CD4-positive, alpha-beta T cell (primary cell): ENCODE results near the gene MTSS2. TPM values are rescaled to one million over a fixed set of nuclear protein-coding genes. Genes with fewer than 3 reads are reported as not detected.

ENCODE experiments used
- ATAC-seq: fragments of 200-7000 bp; cut with Tn5 transposase; one replicate; pipeline ENCODE4 v1.10.0; 2022; ENCODE audit warnings: mild to moderate bottlenecking; ENCODE audit not compliant: poor library complexity
- CTCF ChIA-PET: fragments of 350-600 bp; sonication (Branson Sonifier 250); formaldehyde crosslinking; loops from one replicate; lab custom pipeline; 2021; ENCODE audit warnings: antibody characterized with exemption, inconsistent platforms; lab: Charles Lee
- POLR2A ChIA-PET: fragments of 350-600 bp; sonication (Branson Sonifier 250); formaldehyde crosslinking; loops from one replicate; lab custom pipeline; 2021; ENCODE audit warnings: antibody characterized with exemption, inconsistent platforms; lab: Charles Lee
- DNase-seq, 14 experiments: peaks; one replicate each; pipeline ENCODE4 v3.0.0-alpha.2; 2013 to 2020; ENCODE audit warnings: mixed read lengths in 2 of 14
- H3K27ac ChIP-seq, 2 donors: one replicate each; pipeline versions ENCODE4 v1.5.1 to v1.7.0; 2013; ENCODE audit warnings: low read length in 2 of 2, low read depth in 1 of 2, mild to moderate bottlenecking in 1 of 2
- H3K27me3 ChIP-seq, 2 experiments: 1 replicate in 1 of 2; 2 replicates in 1 of 2; pipeline versions ENCODE4 v1.6.1 to v1.7.0; 2013; ENCODE audit warnings: low read length in 2 of 2, control low read depth in 1 of 2, mild to moderate bottlenecking in 1 of 2, moderate library complexity in 1 of 2; ENCODE audit not compliant: insufficient read depth in 2 of 2, control insufficient read depth in 1 of 2
- H3K36me3 ChIP-seq: one replicate; pipeline ENCODE4 v1.6.1; 2013; ENCODE audit warnings: low read length, control low read depth; ENCODE audit not compliant: insufficient read depth
- H3K4me1 ChIP-seq: one replicate; pipeline ENCODE4 v1.6.1; 2013; ENCODE audit warnings: low read length, control low read depth; ENCODE audit not compliant: insufficient read depth
- H3K4me3 ChIP-seq: one replicate; pipeline ENCODE4 v1.5.1; 2013; ENCODE audit warnings: mild to moderate bottlenecking, low read length, moderate library complexity
- H3K9me3 ChIP-seq, 2 experiments: 1 replicate in 1 of 2; 2 replicates in 1 of 2; pipeline versions ENCODE4 v1.6.1 to v1.7.0; 2013; ENCODE audit warnings: low read length in 2 of 2, mild to moderate bottlenecking in 2 of 2, control low read depth in 1 of 2, moderate library complexity in 1 of 2; ENCODE audit not compliant: control insufficient read depth in 1 of 2, insufficient read depth in 1 of 2
- H3K27ac Mint-ChIP-seq: one replicate; pipeline ENCODE4 v1.8.0; 2020; ENCODE audit warnings: mixed read lengths
- H3K27me3 Mint-ChIP-seq: one replicate; pipeline ENCODE4 v1.8.0; 2021; ENCODE audit warnings: mixed read lengths
- H3K36me3 Mint-ChIP-seq: one replicate; pipeline ENCODE4 v1.8.0; 2021; ENCODE audit warnings: low read depth, mixed read lengths
- H3K4me1 Mint-ChIP-seq: one replicate; pipeline ENCODE4 v1.8.0; 2021; ENCODE audit warnings: low read depth, mixed read lengths
- H3K4me3 Mint-ChIP-seq: one replicate; pipeline ENCODE4 v1.8.0; 2020; ENCODE audit warnings: mild to moderate bottlenecking, mixed read lengths
- H3K9me3 Mint-ChIP-seq: one replicate; pipeline ENCODE4 v1.8.0; 2020; ENCODE audit warnings: mixed read lengths
- intact Hi-C, 2 experiments: fragments of 100-400 bp; cut with DNase I in 1 of 2; cut with micrococcal nuclease in 1 of 2; formaldehyde crosslinking; loops; one replicate each; pipeline versions ENCODE4 v1.15.1 to v1.9.0; 2023 to 2025; cut with DNase I, micrococcal nuclease
- total RNA-seq, 174 experiments: library from RNA in 2 of 174; stranded (reverse) in 2 of 174; gene quantifications; one replicate each; pipeline ENCODE4 v1.2.3 and lab custom pipeline; 2021 to 2026
- TF ChIP-seq, protein P1 (sequence below): fragments of 200-600 bp; IDR thresholded peaks from one replicate; pipeline ENCODE4 v1.8.0; 2022; ENCODE audit warnings: antibody characterized with exemption, mild to moderate bottlenecking

MTSS2 gene
- total RNA-seq, 2 experiments from 2014 or later, result 15.4 to 16.4 TPM

DNA sequence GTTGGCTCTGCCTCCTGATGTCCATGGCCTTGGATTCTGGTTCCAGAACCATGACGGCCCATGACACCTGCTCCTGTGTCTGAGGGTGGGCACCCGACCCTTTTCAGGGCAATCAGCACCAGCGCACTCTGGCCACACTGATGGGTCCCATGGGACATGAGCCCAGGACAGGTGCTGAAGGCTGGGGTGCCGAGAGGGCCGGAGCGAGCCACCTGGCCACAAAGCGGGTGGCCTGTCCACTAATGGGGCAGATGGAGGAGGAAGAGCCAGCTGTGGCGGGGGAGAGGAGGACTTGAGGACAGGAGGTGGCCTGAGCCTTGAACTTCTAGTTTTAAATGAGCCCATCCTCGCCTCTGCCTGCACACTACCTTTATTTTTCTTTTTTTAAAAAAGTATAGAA, 31.2 kb upstream of the MTSS2 start:
- Histone ChIP-seq H3K9me3 (no peaks in the 10 kb centered on the region), H3K36me3 (peaks cover 19% of the 10 kb centered on the region), H3K27ac (no peak overlapping the region), H3K4me1 (no peaks in the 10 kb centered on the region), H3K27me3 (no peaks in the 10 kb centered on the region), H3K4me3 (no peak overlapping the region)
- CTCF ChIA-PET, result no interaction called here
- H3K9me3 Mint-ChIP-seq, result no peaks in the 10 kb centered on the region
- ATAC-seq, result no peak
- peaks cover 28% of the 10 kb centered on the region for H3K36me3 Mint-ChIP-seq
- no peaks in the 10 kb centered on the region for H3K4me1 Mint-ChIP-seq
- intact Hi-C loops, result no loop called here
- H3K27me3 Mint-ChIP-seq, result no peaks in the 10 kb centered on the region
- POLR2A ChIA-PET, result no interaction called here
- TF ChIP-seq, protein P1, sequence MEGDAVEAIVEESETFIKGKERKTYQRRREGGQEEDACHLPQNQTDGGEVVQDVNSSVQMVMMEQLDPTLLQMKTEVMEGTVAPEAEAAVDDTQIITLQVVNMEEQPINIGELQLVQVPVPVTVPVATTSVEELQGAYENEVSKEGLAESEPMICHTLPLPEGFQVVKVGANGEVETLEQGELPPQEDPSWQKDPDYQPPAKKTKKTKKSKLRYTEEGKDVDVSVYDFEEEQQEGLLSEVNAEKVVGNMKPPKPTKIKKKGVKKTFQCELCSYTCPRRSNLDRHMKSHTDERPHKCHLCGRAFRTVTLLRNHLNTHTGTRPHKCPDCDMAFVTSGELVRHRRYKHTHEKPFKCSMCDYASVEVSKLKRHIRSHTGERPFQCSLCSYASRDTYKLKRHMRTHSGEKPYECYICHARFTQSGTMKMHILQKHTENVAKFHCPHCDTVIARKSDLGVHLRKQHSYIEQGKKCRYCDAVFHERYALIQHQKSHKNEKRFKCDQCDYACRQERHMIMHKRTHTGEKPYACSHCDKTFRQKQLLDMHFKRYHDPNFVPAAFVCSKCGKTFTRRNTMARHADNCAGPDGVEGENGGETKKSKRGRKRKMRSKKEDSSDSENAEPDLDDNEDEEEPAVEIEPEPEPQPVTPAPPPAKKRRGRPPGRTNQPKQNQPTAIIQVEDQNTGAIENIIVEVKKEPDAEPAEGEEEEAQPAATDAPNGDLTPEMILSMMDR, result no peak
- DNase-seq, result no peak
- H3K4me3 Mint-ChIP-seq, result no peak overlapping the region
- H3K27ac Mint-ChIP-seq, result no peak overlapping the region

DNA sequence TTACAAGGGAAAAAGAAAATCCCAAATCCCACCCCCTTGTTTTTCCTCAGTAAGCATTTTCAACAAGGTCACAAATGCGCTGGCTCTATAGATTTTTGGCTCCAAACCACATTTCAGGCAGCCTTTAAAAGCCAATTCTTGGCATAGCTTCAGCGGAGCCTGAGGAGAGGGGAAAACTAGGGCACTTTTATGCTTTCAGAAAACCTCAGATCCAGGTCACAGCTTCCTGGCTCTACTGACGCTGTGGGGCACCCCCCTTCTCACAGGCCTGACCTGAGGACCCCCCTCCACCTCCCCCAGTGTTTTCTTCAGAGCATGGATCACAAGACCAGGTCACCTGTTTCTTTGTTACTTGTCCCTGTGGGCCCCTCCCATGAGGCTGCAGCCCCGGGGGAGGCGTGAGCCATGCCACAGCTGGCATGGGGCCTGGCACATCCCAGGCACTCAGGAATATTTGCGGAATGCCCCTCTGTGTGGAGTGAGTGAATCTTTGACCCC, 30.1 kb upstream of the MTSS2 start:
- H3K9me3 ChIP-seq, result no peaks in the 10 kb centered on the region
- no peaks in the 10 kb centered on the region for H3K27me3 ChIP-seq
- Mint-ChIP-seq H3K27me3 (no peaks in the 10 kb centered on the region), H3K36me3 (peaks cover 20% of the 10 kb centered on the region), H3K4me3 (no peak overlapping the region), H3K27ac (no peak overlapping the region), H3K4me1 (peaks cover 4% of the 10 kb centered on the region), H3K9me3 (no peaks in the 10 kb centered on the region)
- DNase-seq (no peak), ATAC-seq (no peak)
- TF ChIP-seq, protein P1, result no peak
- H3K4me3 ChIP-seq, result no peak overlapping the region
- H3K36me3 ChIP-seq, result peaks cover 23% of the 10 kb centered on the region
- CTCF ChIA-PET, result no interaction called here
- no peak overlapping the region for H3K27ac ChIP-seq
- POLR2A ChIA-PET, result no interaction called here
- no peaks in the 10 kb centered on the region for H3K4me1 ChIP-seq
- intact Hi-C loops, result no loop called here

DNA sequence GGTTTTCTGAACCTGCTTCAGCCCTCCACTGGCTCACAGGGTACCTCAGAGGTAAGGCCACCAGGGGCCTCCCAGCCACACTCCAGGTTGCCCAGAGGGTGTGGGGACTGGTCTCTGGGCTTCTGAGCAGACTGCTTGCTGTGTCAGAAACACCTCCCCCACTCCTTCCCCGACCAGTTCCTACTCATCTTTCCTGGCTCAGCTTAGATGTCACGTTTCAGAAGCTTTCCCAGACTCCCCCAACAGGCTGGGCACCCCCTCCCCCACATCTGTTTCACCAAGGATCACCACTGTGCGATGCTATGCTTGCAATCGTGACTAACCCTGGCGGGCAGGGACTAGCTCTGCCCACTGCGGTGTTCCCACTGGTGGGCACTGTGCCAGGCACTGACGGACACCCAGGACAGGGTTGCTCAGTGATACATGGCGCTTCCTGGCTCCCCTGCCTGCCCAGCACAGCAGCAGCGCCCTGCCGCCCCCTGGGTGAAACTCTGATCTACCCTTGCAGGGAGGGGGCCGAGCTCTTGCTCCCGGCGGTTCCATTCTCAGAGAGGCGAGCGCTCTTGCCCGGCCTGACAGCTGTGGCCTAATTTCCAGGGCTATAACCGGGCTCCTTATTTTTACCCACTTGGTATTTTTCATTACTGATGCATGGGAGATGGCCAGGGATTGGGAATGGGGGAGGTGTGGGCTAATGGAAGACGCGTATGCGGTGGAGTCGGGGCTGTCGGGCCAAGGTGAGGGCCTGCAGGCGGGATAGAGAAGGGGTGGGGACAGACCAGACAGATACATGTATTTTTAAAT, 29.4 kb upstream of the MTSS2 start:
- Mint-ChIP-seq H3K9me3 (no peaks in the 10 kb centered on the region), H3K4me1 (peaks cover 4% of the 10 kb centered on the region), H3K27me3 (no peaks in the 10 kb centered on the region), H3K36me3 (peaks cover 20% of the 10 kb centered on the region), H3K4me3 (no peak overlapping the region), H3K27ac (no peak overlapping the region)
- Histone ChIP-seq H3K9me3 (no peaks in the 10 kb centered on the region), H3K27ac (no peak overlapping the region), H3K27me3 (no peaks in the 10 kb centered on the region), H3K4me3 (no peak overlapping the region), H3K36me3 (peaks cover 26% of the 10 kb centered on the region), H3K4me1 (no peaks in the 10 kb centered on the region)
- no peak for ATAC-seq
- DNase-seq, result no peak
- intact Hi-C loops, result no loop called here
- TF ChIP-seq, protein P1, result no peak
- POLR2A ChIA-PET, result no interaction called here
- CTCF ChIA-PET, result no interaction called here
